Prostate gland (tissue), 2 donors: ENCODE measurements around the gene APBA2.

Experiments
- CTCF ChIP-seq, 4 experiments: fragments of 200-600 bp in 2 of 4; fragments of 450-650 bp in 2 of 4; sonication (generic) in 2 of 4; IDR thresholded peaks; 1 replicate in 3 of 4; 2 replicates in 1 of 4; pipeline ENCODE4 v1.5.1; 2016 to 2019; ENCODE audit warnings: antibody characterized with exemption in 4 of 4, mild to moderate bottlenecking in 2 of 4, moderate library complexity in 2 of 4
- POLR2A ChIP-seq: fragments of 450-650 bp; IDR thresholded peaks from one replicate; pipeline ENCODE4 v1.6.1; 2016; ENCODE audit warnings: antibody characterized with exemption, mild to moderate bottlenecking
- POLR2AphosphoS5 ChIP-seq: sonication (generic); formaldehyde crosslinking; IDR thresholded peaks from one replicate; pipeline ENCODE4 v1.6.1; 2017; ENCODE audit warnings: antibody characterized with exemption

DNA sequence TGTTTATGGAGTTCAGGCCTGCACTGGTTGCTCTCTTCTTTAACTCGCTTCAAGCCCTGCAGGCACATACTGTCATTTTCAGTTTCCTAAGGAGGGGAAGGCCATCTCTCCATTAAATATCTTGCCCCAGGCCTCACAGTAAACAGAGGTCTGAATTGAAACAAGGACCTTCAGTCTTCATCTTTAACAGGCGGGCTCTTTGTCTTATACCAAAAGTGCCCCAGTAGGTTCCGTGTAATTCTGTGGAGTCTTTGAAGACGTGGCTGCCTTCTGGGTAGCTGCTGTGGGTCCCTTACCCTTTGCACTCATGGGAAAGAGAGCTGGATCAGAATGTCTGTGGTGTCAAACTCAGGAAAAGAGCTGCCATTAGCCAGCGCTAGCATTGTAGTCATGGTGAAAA is 161.2 kb downstream of the APBA2 start:
- TF ChIP-seq CTCF (IDR thresholded peaks at IDR 0.05) = no peak
- TF ChIP-seq POLR2AphosphoS5 = no peak
- TF ChIP-seq POLR2A = no peak
